WI38 (cell line): ENCODE results near the gene WTIP.

Experiments used
- H3K4me3 ChIP-seq: 2 replicates; pipeline ENCODE4 v1.5.1; 2011; ENCODE audit warnings: low read depth, mild to moderate bottlenecking, control low read depth, low read length
- CTCF ChIP-seq: IDR thresholded peaks from 2 replicates; pipeline ENCODE4 v1.5.1; 2012; ENCODE audit warnings: low read depth, mild to moderate bottlenecking, control low read depth, low read length

WTIP gene

DNA sequence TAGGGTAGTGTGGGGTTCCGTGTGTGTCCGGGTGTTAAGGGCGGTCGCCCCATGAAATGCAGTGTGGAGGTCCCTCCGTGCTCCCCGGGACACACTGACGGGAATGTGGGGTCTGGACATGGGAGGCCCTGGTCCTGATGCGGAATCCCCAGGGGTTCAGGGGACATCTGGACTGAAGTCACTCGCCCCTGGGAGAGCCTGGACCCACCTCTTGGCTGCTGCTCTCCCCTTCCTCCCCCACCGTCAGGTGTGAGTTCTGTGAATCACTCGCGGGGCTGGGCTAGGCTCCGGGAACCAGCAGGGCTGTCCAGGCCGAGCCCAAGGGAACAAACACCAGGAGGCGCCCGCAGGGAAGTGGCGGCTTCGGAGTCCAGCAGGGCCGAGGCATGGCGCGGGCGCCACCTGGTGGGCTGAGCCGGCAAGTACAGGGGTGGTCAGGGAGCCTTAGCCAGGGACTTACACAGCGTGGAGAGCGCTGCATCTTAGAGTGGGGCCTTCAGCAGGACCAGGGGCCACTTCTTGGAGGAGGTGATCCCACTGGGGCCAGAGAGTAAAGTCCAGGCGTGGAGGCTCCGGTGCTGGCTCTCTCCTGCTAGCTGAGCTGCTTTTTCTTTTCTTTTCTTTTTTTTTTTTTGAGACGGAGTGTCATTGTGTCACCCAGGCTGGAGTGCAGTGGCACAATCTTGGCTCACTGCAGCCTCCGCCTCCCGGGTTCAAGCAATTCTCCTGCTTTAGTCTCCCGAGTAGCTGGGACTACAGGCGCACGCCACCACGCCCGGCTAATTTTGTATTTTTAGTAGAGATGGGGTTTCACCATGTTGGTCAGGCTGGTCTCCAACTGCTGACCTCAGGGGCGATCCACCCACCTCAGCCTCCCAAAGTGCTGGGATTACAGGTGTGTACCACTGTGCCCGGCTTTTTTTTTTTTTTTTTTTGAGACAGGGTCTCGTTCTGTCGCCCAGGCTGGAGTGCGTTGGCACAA is 20.1 kb downstream of the WTIP start:
- no peak overlapping the region for H3K4me3 ChIP-seq
- peak; percentile 100 for TF ChIP-seq CTCF

DNA sequence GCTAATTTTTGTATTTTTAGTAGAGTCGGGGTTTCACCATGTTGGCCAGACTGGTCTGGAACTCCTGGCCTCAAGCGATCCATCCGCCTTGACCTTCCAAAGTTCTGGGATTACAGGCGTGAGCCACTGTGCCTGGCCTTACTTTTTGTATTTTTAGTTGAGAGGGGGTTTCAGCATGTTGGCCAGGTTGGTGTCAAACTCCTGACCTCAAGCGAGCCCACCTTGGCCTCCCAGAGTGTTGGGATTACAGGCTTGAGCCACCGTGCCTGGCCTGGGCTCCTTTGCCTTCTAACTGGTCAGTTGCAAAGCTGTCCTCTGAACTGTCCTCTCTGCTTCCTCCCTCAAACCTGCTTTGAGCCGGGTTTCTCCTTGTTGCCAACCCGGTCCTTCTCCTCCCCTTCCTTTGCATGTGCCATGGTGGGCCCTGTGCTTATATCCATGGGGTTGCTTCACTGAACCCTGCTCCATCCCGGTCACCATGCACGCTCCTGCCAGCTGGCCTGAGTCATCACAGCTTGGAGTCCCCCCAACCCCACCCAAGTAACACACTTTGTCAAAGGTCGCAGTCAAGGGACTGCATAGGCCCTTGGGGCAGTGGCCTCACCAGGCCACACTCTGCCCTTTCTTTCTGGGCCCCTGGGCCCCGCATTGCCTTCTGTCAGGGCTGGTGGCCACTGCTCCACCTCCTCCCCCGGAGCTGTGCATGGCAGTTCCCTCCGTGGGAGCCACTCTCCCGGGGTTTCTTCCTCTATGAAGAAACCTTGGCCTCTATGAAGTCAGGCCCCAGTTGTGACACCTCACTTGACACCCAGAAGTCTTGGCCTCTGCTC is 21.2 kb downstream of the WTIP start:
- no peak for TF ChIP-seq CTCF
- no peak overlapping the region for H3K4me3 ChIP-seq

DNA sequence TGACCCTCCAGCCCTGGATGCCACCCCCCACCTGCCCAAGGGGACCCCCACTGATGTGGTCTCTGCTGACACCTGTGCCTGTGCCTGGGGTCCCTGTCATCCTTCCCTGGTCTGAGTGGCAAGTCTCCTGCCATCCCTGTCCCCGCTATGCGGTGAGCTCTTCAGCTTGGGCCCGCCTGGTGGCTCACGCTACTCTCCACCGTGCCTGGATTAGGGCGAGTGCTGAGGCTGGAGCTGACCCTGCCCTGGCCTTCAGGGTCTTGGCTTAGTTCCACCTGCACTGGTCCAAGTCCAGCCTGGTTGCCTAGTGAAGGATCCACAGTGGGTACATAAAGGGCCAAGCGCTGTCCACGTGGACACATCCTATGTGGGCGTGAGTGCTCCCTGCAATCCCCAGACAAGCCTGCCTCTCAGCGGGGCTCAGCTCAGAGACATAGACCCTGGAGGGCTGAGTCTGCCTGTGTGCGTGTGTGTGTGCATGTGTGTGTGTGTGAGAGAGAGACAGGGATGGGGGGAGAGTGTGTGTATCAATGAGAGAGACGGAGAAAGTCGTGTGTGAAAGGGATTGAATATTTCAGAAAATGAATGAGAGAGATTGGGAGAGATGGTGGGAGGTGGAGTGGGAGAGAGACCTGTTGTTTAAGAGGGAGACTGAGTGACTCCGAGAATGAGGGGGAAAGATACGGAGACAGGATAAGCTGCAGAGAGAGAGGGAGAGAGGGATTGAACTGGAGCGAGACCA is 22.1 kb downstream of the WTIP start:
- no peak for TF ChIP-seq CTCF
- H3K4me3 ChIP-seq = no peak overlapping the region

DNA sequence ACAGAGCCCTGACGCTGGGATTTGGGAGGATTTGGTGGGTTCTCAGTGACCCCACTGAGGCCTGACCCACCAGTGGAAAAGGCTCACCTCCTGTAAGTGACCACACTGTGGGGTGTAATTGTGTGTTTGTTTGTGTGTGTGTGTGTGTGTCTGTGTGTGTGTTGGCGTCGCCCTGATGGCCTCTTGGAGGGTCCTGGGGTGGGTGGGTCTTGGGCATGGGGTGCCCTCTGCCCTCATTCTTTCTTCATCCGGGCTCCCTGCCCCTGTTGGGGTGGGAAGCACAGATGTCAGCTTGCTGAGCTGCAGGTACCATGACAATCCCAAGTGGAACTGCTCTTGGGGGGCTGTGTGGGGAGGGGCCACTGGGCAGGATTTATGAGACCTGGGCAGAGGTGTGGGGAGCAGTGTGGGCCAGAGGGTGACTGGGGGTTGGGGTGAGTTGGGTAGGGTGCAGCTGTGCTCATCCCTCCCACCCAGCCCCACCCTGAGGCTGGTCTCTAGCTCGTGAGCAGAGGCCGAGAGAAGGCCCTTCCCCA is 22.8 kb downstream of the WTIP start:
- no peak overlapping the region for H3K4me3 ChIP-seq
- no peak for TF ChIP-seq CTCF

- no peak for TF ChIP-seq CTCF
- no peak overlapping the region for H3K4me3 ChIP-seq
Observed at GRCh38 chr19:34504809-34505291, 23.3 kb downstream of the WTIP start.

DNA sequence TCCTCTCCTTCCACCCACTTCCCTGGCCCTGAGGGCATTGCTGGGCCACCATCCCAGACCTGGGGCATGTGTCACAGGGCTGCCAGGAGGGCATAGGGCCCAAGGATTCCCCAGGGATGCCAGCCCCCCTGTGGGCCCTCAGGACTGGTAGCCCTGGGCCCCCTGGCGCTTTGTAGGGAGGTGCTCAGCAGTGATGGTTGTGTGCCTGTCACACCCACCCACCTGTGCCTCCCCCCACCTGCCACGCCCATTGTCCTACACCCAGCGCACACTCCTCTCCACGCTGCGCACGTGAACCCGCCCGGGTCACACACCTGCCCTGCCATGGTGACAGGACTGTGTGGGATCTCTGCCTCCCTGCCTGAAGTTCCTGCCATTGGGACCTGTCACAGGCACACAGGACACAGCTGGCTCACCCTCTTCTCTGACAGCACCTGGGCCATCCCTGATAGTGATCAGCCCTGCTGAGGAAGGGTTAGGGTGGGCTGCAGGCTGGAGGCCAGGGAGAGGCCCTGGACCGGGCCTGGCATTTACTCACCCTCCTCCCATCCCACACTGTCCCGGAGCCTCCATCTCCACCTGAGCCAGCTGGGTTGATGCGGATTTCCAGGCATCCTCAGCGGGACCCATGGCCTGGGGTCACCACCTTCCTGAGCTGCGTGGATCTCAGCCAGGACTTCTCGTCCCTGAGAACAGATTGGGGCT is 23.9 kb downstream of the WTIP start:
- no peak overlapping the region for H3K4me3 ChIP-seq
- no peak for TF ChIP-seq CTCF
